ENCODE results near the gene CDA.

The CDA gene

DNA sequence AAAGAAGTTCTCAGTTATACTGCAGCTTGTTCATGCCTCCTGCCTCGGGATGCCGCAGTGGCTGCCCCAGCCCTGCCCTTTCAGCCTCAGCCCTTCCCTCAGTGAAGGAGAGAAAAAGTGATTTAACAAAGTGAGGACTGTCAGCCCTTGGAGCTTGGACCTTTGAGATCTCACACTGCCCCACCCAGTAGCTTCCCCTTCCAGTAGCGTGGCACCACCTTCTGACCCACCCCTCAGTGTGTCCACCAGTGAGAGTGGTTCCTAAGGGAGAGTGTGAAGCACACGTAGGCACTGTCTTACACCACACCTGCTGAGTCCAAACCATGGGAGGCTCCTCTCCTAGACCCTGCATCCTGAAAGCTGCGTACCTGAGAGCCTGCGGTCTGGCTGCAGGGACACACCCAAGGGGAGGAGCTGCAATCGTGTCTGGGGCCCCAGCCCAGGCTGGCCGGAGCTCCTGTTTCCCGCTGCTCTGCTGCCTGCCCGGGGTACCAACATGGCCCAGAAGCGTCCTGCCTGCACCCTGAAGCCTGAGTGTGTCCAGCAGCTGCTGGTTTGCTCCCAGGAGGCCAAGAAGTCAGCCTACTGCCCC is at the start of gene CDA:
TSS of gene CDA (plus strand) at position 464 of the 592 bp plus-strand sequence. CDS start at position 497, 33 bp downstream.
- DNase-seq (ENCODE audit: low spot score) = no peak

GRCh38 chr1:20540281-20540680 is 48.6 kb upstream of the CDA start:
- DNase-seq (ENCODE audit: low spot score) = no peak

GRCh38 chr1:20546637-20547036 is 42.3 kb upstream of the CDA start:
- DNase-seq (ENCODE audit: low spot score) = no peak

GRCh38 chr1:20551161-20551560 is 37.7 kb upstream of the CDA start:
- no peak for DNase-seq (ENCODE audit: low spot score)

- peak; percentile 47 for DNase-seq (ENCODE audit: low spot score)
Observed at GRCh38 chr1:20551945-20552727, 36.8 kb upstream of the CDA start, which contains the start of gene FAM43B. Gene FAM43B (plus strand): TSS chr1:20552573. CDS start chr1:20552974, 401 bp downstream.

GRCh38 chr1:20552728-20553445 is 36.0 kb upstream of the CDA start:
- no peak for DNase-seq (ENCODE audit: low spot score)

GRCh38 chr1:20555025-20555757 is 33.7 kb upstream of the CDA start:
- no peak for DNase-seq (ENCODE audit: low spot score)

DNA sequence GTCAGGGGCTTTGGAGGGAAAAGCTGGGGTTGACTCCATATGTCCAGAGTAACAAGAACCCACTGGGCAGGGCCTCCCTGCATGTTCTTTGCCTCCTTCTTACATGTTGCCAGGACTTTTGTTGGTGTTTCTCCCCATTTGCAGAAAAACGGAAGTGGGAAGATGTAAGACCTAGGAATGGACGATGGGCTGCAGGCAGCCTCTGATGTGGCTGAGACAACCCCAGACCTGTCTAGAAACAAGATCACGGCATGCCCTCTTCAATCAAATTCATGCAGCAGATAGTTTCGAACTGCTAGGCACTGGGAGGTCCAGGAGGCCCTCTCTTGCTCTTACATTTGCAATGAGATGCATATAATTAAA is 33.2 kb upstream of the CDA start:
- DNase-seq (ENCODE audit: low spot score) = no peak

DNA sequence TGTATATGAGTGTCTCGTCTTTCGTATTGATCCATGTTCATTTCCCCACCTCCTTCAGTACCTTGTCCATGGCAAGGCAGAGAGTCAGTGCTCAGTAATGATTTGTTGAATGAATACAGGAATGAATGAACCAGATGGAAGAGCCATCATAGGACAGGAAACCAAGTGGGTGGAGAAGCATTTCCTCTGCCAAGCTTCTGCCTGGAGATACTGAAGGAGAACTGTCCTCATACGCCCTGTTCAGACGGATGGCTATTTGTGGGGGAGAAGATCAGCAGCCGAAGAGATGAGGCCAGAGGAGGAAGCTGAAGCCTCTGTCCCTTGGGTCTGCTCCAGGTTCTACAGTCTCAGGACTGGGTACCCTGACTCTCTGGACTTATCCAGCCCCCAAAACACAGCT is 30.7 kb upstream of the CDA start:
- DNase-seq (ENCODE audit: low spot score) = no peak

GRCh38 chr1:20560966-20561365 is 27.9 kb upstream of the CDA start:
- no peak for DNase-seq (ENCODE audit: low spot score)

DNA sequence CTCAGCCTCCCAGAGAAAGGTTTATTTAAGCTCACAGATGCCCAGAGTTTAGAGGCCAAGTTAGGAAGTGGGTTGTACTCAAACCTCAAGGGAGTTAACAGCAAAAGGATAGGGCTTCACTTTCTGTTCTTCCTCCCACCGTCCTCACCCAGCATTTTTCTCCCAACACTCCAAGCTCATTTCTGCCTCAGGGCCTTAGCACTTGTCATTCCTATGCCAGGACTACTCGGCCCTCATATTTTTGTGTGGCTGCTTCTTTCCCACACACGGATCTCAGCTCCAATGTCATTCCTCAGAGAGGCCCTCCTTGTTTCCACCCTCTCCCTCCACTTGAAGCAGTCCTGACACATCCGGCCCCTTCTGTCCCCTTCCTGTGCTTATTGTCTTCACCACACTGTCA is 23.7 kb upstream of the CDA start:
- DNase-seq (ENCODE audit: low spot score) = no peak

DNA sequence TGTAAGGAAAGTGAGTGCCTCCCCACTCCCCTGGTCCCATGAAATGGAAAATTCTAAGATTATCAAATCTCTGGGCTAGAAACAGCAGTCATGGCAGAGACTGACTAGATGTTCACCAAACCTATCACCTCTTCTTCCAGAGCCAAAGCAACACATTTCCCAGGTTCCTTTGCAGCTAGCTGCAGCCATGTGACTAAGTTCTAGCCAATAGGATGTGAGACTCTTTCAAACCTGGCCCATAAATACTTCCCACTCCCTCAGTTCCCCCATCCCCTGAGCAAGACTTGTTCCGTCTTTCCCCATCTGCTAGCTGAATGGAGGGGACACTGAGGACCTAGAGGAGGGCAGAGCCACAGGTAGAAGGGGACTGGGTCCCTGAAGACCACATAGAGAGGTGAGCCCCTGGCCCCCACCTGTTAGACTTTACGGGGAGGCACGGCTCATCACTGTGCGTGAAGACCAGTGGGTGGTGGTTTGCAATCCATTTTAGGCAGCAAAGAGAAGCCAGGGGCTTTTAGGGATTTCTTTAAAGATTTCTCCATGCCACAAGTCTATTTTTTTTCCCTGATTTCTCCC is 19.3 kb upstream of the CDA start:
- DNase-seq (ENCODE audit: low spot score) = no peak

DNA sequence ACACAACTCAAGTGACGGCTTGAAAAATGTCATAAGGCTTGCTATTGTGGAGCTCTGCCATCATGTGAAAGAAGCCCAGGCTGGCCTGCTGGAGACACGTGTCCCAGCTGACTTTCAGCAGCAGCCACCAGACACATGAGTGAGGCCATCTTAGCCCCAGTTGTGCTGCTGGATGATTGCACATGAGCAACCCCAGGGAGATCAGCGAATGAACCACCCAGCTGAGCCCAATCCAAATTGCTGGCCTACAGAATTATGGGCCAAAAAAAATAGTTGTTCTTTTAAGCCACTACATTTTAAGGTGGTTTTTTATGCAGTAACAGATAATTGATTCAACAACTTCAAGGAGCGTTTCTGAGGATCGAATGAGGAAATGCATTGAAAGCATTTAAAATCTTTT is 17.5 kb upstream of the CDA start:
- no peak for DNase-seq (ENCODE audit: low spot score)

GRCh38 chr1:20573987-20574386 is 14.9 kb upstream of the CDA start:
- DNase-seq (ENCODE audit: low spot score) = no peak

DNA sequence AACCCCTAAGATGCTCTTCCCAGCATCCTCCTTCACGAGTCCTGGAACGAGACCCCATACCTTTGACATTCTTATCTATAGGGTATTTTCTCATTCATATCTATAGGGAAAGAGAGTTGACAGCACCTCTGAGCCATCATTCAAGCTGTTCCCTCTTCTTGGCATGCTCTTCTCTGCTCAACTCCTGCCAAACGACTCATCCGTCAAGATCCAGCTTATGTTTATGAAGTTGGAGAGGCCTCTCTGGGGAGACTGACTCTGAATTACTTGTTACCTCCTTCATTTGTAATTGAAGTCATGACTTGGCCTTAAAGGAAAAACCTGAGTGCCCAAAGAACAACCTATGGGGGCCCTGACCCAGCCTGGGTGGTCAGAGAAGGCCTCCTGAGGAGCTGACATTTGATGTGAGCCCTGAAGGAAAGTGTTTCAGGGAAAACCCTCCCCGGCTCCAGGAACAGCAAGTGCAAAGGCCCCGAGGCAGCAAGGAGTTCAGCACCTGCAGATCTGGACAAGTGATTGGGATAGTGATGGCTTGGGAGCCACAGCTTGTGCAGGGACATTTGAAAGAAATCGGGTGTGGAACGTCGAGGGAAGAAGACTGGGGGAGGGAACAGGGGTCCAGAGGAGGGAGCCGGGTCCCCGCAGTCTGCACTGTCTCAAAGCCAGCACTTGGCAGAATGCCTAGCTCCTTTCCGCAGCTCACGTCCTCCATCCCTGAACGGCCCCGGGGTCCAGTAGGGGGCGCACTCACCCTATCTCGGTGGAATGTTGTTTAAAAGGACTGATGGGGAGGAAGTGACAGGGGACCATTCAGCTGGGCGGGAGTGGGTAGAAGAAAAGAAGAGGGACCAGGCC is 14.0 kb upstream of the CDA start:
- peak; percentile 87 for DNase-seq (ENCODE audit: low spot score)

GRCh38 chr1:20575541-20576336 is 13.2 kb upstream of the CDA start:
- no peak for DNase-seq (ENCODE audit: low spot score)

GRCh38 chr1:20578062-20578461 is 10.8 kb upstream of the CDA start:
- no peak for DNase-seq (ENCODE audit: low spot score)

- DNase-seq (ENCODE audit: low spot score) = no peak
Observed at GRCh38 chr1:20578721-20579395, 10.0 kb upstream of the CDA start.

DNA sequence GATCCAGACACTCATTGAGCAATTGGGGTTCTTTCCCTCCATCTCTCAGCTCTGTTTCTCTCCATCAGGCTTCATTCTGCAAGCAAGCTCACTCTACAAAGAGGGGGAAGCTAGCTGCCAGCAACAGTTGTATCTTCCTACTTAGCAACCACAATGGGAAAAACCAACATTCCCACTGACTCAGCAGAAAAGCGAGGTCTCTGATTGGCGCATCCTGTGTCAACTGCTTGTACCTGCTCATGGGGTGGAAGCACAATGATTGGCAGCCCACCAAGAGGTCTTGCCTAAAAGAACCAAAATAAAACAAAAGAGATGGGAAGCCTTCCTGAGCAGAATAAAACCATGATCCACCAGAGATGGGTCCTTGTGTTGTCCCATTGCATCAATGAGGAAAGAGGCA is 4.0 kb upstream of the CDA start:
- no peak for DNase-seq (ENCODE audit: low spot score)
